Measurements from ENCODE around the gene ARL5B.

Gene ARL5B

DNA sequence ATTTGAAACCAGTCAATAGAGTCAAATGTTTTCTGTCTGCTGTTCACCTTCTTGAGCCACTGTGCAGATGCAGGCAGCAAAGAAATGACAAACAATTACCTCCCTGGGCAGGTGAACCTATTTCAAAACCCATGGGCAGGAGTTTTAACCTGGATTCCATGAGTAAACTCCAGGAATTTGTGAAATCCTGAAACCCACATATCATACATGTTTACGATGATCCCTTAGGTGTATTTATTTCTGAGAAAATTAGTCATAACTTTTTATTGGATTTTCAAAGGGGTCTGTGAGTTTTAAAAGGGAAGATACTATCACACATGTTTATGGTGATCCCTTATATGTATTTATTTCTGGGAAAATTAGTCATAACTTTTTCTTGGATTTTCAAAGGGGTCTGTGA lies 59.8 kb downstream of the ARL5B start:
- DNase-seq: no peak

DNA sequence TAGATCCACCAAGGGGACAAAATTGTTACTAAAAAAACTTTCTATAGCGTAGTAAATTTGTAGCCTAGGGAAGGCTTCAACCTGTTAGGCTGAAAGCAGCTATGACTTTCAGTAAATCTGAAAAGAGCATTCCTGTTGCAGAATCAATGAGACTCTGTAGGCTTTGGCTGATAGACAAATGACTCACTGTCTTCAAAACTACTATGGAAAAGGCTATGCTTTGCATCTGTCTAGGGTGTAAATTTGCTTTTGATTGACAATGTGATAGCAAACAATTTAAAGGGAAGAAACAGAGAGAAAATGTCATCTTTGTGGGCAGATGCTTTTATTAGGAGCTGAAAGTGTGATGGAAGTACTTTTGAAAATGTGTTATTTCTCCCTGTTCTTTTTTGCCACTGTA lies 60.6 kb downstream of the ARL5B start:
- no peak for DNase-seq

DNA sequence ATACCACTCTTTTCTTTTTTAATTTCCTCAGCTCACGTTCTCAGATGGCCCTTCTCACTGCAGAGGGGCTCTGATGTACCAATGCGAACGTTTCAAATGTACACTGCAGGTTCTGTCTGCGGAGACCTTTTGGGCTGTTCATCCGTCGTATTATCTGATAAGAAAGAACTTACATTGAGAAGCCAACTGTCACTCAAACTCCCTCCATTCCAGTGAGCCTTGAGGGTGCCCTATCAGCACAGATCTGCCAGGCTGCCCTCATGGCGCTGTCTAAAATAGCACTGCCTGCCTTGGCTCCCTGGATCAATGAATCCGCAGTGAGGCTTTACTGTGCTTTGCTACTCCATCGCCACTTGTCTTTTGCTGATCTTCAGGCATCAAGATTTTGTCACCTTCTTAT lies 61.8 kb downstream of the ARL5B start:
- DNase-seq: no peak

DNA sequence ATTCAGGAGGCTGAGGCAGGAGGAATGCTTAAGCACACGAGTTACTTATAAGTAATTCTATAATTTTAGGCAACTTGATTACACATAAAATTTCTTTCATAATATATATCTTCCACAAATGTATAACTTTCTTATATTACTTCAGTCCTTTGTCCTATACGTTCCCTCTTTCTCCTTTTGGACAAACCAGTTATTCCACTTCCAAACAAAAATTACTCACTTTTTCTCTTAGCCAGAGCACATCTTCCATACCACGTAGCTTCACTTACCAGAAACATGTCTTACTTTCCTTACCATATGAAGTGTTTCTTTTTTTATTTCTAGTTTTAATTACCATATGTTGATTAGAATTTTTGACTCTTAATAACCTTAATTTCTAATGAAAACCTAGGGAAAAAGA lies 64.6 kb downstream of the ARL5B start:
- DNase-seq: no peak

Measured in fibroblast of skin of right quadriceps (primary cell).